SK-N-SH (cell line): ENCODE data around the gene ZNF496. TPM values are rescaled to one million over a fixed set of nuclear protein-coding genes. Genes with fewer than 3 reads are reported as not detected.

Experiments
- CTCF ChIA-PET: fragments of 300-600, 350-600 bp; formaldehyde crosslinking; extraction: SDS; loops from one replicate; lab custom pipeline; 2021; lab: Yijun Ruan, JAX
- POLR2A ChIA-PET: fragments of 350-600 bp; sonication (Branson Sonifier 250); formaldehyde crosslinking; extraction: SDS; loops from one replicate; lab custom pipeline; 2020; ENCODE audit warnings: antibody characterized with exemption, inconsistent platforms; lab: Yijun Ruan, JAX
- DNase-seq: peaks from one replicate; pipeline ENCODE4 v3.0.0; 2012
- H2AFZ ChIP-seq: fragments of 200-600 bp; sonication (generic); 2 replicates; pipeline ENCODE4 v1.8.1; 2016; ENCODE audit warnings: antibody characterized with exemption, mild to moderate bottlenecking, low read depth
- H3F3A ChIP-seq: fragments of 200-600 bp; sonication (generic); replicated peaks from 2 replicates; pipeline ENCODE3; 2016; ENCODE audit warnings: antibody characterized with exemption, mild to moderate bottlenecking; ENCODE audit not compliant: insufficient read depth
- H3K27ac ChIP-seq, 2 experiments: fragments of 200-500 bp in 1 of 2; fragments of 200-600 bp in 1 of 2; sonication (Bioruptor generic) in 1 of 2; sonication (generic), shearing (Covaris generic) in 1 of 2; 2 replicates each; pipeline versions ENCODE4 v1.5.1 to v1.6.1; 2014 to 2016; ENCODE audit warnings: low read depth in 2 of 2, inconsistent platforms in 1 of 2, low read length in 1 of 2, mild to moderate bottlenecking in 1 of 2, mixed read lengths in 1 of 2
- H3K27me3 ChIP-seq: fragments of 200-600 bp; sonication (generic), shearing (Covaris generic); 2 replicates; pipeline ENCODE4 v1.6.1; 2016; ENCODE audit warnings: mixed run types; ENCODE audit not compliant: insufficient read depth
- H3K36me3 ChIP-seq, 2 experiments: fragments of 200-500 bp in 1 of 2; fragments of 200-600 bp in 1 of 2; sonication (Bioruptor generic) in 1 of 2; sonication (generic) in 1 of 2; replicated peaks in 1 of 2; 2 replicates each; pipeline versions ENCODE3 to v1.5.1; 2014 to 2016; ENCODE audit warnings: low read length in 1 of 2, mild to moderate bottlenecking in 1 of 2; ENCODE audit not compliant: insufficient read depth in 2 of 2, control insufficient read depth in 1 of 2
- H3K4me1 ChIP-seq, 2 experiments: fragments of 200-500 bp in 1 of 2; fragments of 200-600 bp in 1 of 2; sonication (Bioruptor generic) in 1 of 2; sonication (generic), shearing (Covaris generic) in 1 of 2; 2 replicates each; pipeline versions ENCODE4 v1.5.1 to v1.6.1; 2014 to 2016; ENCODE audit warnings: low read depth in 1 of 2, low read length in 1 of 2, mixed run types in 1 of 2; ENCODE audit not compliant: insufficient read depth in 2 of 2, control insufficient read depth in 1 of 2
- H3K4me2 ChIP-seq: fragments of 200-600 bp; sonication (generic), shearing (Covaris generic); 2 replicates; pipeline ENCODE4 v1.6.1; 2017; ENCODE audit warnings: mixed run types
- H3K4me3 ChIP-seq, 2 experiments: fragments of 200-500 bp in 1 of 2; fragments of 200-600 bp in 1 of 2; sonication (Bioruptor generic) in 1 of 2; sonication (generic), shearing (Covaris generic) in 1 of 2; 2 replicates each; pipeline versions ENCODE4 v1.5.1 to v1.8.1; 2014 to 2016; ENCODE audit warnings: low read depth in 2 of 2, inconsistent platforms in 1 of 2, low read length in 1 of 2, mild to moderate bottlenecking in 1 of 2, mixed read lengths in 1 of 2, moderate library complexity in 1 of 2
- H3K79me2 ChIP-seq: fragments of 200-600 bp; sonication (generic); 2 replicates; pipeline ENCODE4 v1.8.1; 2017; ENCODE audit warnings: mild to moderate bottlenecking; ENCODE audit not compliant: insufficient read depth
- H3K9ac ChIP-seq: fragments of 200-600 bp; sonication (generic); 2 replicates; pipeline ENCODE4 v1.6.1; 2017; ENCODE audit warnings: mixed run types
- H3K9me2 ChIP-seq: fragments of 200-600 bp; sonication (generic); 2 replicates; pipeline ENCODE4 v1.6.1; 2017; ENCODE audit warnings: mixed run types
- H3K9me3 ChIP-seq: fragments of 200-600 bp; sonication (generic); 2 replicates; pipeline ENCODE4 v1.6.1; 2017; ENCODE audit warnings: mixed run types, mild to moderate bottlenecking, moderate library complexity
- H4K20me1 ChIP-seq: fragments of 200-600 bp; sonication (generic); 2 replicates; pipeline ENCODE4 v1.6.1; 2017; ENCODE audit warnings: mild to moderate bottlenecking, mixed run types; ENCODE audit not compliant: insufficient read depth
- EP300 ChIP-seq, 2 experiments: IDR thresholded peaks; 2 replicates each; pipeline versions ENCODE4 v1.4.0 to v1.6.1; 2012; ENCODE audit warnings: borderline replicate concordance in 1 of 2, low read depth in 1 of 2, low read length in 1 of 2
- EZH2phosphoT487 ChIP-seq: fragments of 200-600 bp; sonication (generic); IDR thresholded peaks from 2 replicates; pipeline ENCODE4 v1.6.1; 2017; ENCODE audit warnings: low read depth, mixed run types, mild to moderate bottlenecking, antibody characterized with exemption, moderate library complexity, borderline replicate concordance
- FOXJ3 ChIP-seq: sonication (generic); formaldehyde crosslinking; IDR thresholded peaks from 2 replicates; pipeline ENCODE4 v1.5.1; 2020; ENCODE audit warnings: mild to moderate bottlenecking, missing genetic modification reagents
- FOXM1 ChIP-seq: IDR thresholded peaks from 2 replicates; pipeline ENCODE4 v1.4.0; 2012; ENCODE audit warnings: low read depth, mild to moderate bottlenecking
- GABPA ChIP-seq: IDR thresholded peaks from 2 replicates; pipeline ENCODE4 v1.4.0; 2012; ENCODE audit warnings: low read depth, mild to moderate bottlenecking
- IRF3 ChIP-seq: fragments of 150-350 bp; IDR thresholded peaks from 2 replicates; pipeline ENCODE4 v1.6.1; 2016; ENCODE audit warnings: mild to moderate bottlenecking, low read depth, low read length
- MEF2A ChIP-seq: IDR thresholded peaks from 2 replicates; pipeline ENCODE4 v1.4.0; 2012; ENCODE audit warnings: low read depth, borderline replicate concordance
- NFIC ChIP-seq: IDR thresholded peaks from 2 replicates; pipeline ENCODE4 v1.4.0; 2012; ENCODE audit warnings: borderline replicate concordance
- NRF1 ChIP-seq: IDR thresholded peaks from 2 replicates; pipeline ENCODE4 v1.6.1; 2012; ENCODE audit warnings: low read depth, mild to moderate bottlenecking, low read length
- RAD21 ChIP-seq: IDR thresholded peaks from 2 replicates; pipeline ENCODE4 v1.6.1; 2012; ENCODE audit warnings: mild to moderate bottlenecking, low read length
- RCOR1 ChIP-seq: fragments of 150-350 bp; IDR thresholded peaks from 2 replicates; pipeline ENCODE4 v1.6.1; 2017; ENCODE audit warnings: antibody characterized with exemption, low read length
- RFX5 ChIP-seq: IDR thresholded peaks from 2 replicates; pipeline ENCODE4 v1.6.1; 2012; ENCODE audit warnings: mild to moderate bottlenecking, improper control_type of control experiment, low read length
- SIN3A ChIP-seq: IDR thresholded peaks from 2 replicates; pipeline ENCODE4 v1.6.1; 2012; ENCODE audit warnings: low read depth, mild to moderate bottlenecking, low read length, moderate library complexity, borderline replicate concordance
- TCF12 ChIP-seq: IDR thresholded peaks from 2 replicates; pipeline ENCODE4 v1.4.0; 2012
- YY1 ChIP-seq: IDR thresholded peaks from 2 replicates; pipeline ENCODE4 v1.4.0; 2012; ENCODE audit warnings: low read depth, mild to moderate bottlenecking
- WGBS: methylation state at CpG from one replicate; pipeline ENCODE4 v1.1.6; 2017; ENCODE audit warnings: low lambda C conversion rate; 5-methylcytosine and 5-hydroxymethylcytosine counted together
- polyA plus RNA-seq, 3 experiments: library from polyadenylated mRNA; depleted of rRNA; stranded (reverse); fragments of >200 nt; gene quantifications; 2 replicates each; pipeline ENCODE4 v1.2.3, GENCODE V29; 2012
- TF ChIP-seq, protein P1 (sequence below): fragments of 200-600 bp; sonication (generic); IDR thresholded peaks from 2 replicates; pipeline ENCODE4 v1.6.1; 2017; ENCODE audit warnings: antibody characterized with exemption, mild to moderate bottlenecking, moderate library complexity
- TF ChIP-seq, protein P2 (sequence below): IDR thresholded peaks from 2 replicates; pipeline ENCODE4 v1.4.0; 2012; ENCODE audit warnings: low read depth
- TF ChIP-seq, protein P3 (sequence below): IDR thresholded peaks from 2 replicates; pipeline ENCODE4 v1.4.0; 2012; ENCODE audit warnings: low read depth, borderline replicate concordance

ZNF496 gene
- polyA plus RNA-seq, 1 of the 3 experiments (the other 2 are of a cell fraction), result 23.2 TPM

DNA sequence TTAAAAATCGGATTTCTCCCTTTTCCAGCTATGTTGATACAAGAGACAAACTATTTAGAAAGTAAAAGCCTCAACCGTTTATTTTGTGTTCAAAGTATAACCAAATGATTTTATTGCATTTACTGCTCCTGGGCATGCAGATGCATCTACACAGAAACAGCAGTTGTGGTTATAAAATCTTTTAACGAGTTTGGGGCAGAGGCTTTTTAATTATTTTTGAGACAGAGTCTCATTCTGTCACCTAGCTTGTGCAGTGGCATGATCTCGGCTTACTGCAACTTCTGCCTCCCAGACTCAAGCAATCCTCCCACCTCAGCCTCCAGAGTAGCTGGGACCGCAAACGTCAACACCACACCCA is 33.6 kb downstream of the ZNF496 start:
- H4K20me1 ChIP-seq, result no peaks in the 10 kb centered on the region
- POLR2A ChIA-PET, result no interaction called here
- H3K9me2 ChIP-seq, result no peaks in the 10 kb centered on the region
- peaks cover 9 to 33% of the 10 kb centered on the region in 2 experiments for H3K36me3 ChIP-seq
- H3K27me3 ChIP-seq, result no peaks in the 10 kb centered on the region
- no peaks in the 10 kb centered on the region for H3K79me2 ChIP-seq
- H2AFZ ChIP-seq, result no peak overlapping the region
- no peak overlapping the region for H3K4me3 ChIP-seq
- CTCF ChIA-PET, result interaction anchor here (0.6 kb wide), 1 partner anchor 24 kb away, joined by 3 read pairs; no protein-coding TSS in a partner anchor
- H3K4me2 ChIP-seq, result no peak overlapping the region
- 84% methylated on average over 6 of the region's 6 CpGs for WGBS
- no peak overlapping the region for H3K27ac ChIP-seq
- H3F3A ChIP-seq, result no peaks in the 10 kb centered on the region
- no peaks in the 10 kb centered on the region for H3K9me3 ChIP-seq
- no peaks in the 10 kb centered on the region for H3K4me1 ChIP-seq
- TF ChIP-seq, protein P1, sequence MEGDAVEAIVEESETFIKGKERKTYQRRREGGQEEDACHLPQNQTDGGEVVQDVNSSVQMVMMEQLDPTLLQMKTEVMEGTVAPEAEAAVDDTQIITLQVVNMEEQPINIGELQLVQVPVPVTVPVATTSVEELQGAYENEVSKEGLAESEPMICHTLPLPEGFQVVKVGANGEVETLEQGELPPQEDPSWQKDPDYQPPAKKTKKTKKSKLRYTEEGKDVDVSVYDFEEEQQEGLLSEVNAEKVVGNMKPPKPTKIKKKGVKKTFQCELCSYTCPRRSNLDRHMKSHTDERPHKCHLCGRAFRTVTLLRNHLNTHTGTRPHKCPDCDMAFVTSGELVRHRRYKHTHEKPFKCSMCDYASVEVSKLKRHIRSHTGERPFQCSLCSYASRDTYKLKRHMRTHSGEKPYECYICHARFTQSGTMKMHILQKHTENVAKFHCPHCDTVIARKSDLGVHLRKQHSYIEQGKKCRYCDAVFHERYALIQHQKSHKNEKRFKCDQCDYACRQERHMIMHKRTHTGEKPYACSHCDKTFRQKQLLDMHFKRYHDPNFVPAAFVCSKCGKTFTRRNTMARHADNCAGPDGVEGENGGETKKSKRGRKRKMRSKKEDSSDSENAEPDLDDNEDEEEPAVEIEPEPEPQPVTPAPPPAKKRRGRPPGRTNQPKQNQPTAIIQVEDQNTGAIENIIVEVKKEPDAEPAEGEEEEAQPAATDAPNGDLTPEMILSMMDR, result no peak
- no peak for TF ChIP-seq EZH2phosphoT487
- no peak for TF ChIP-seq RCOR1
- TF ChIP-seq, protein P2, sequence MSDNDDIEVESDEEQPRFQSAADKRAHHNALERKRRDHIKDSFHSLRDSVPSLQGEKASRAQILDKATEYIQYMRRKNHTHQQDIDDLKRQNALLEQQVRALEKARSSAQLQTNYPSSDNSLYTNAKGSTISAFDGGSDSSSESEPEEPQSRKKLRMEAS, result no peak
- no peak for TF ChIP-seq MEF2A
- TF ChIP-seq RFX5, result no peak
- no peak for TF ChIP-seq SIN3A
- no peak for TF ChIP-seq NFIC
- TF ChIP-seq FOXM1, result no peak
- TF ChIP-seq YY1, result no peak
- TF ChIP-seq NRF1, result no peak
- no peak for TF ChIP-seq TCF12
- TF ChIP-seq EP300 (IDR thresholded peaks at IDR 0.05; ENCODE audit: borderline replicate concordance in 1 of 2, low read depth in 1 of 2, low read length in 1 of 2), result no peak
- no peak for TF ChIP-seq GABPA
- no peak for TF ChIP-seq FOXJ3
- no peak for TF ChIP-seq RAD21
- no peak for TF ChIP-seq IRF3
- TF ChIP-seq, protein P3, sequence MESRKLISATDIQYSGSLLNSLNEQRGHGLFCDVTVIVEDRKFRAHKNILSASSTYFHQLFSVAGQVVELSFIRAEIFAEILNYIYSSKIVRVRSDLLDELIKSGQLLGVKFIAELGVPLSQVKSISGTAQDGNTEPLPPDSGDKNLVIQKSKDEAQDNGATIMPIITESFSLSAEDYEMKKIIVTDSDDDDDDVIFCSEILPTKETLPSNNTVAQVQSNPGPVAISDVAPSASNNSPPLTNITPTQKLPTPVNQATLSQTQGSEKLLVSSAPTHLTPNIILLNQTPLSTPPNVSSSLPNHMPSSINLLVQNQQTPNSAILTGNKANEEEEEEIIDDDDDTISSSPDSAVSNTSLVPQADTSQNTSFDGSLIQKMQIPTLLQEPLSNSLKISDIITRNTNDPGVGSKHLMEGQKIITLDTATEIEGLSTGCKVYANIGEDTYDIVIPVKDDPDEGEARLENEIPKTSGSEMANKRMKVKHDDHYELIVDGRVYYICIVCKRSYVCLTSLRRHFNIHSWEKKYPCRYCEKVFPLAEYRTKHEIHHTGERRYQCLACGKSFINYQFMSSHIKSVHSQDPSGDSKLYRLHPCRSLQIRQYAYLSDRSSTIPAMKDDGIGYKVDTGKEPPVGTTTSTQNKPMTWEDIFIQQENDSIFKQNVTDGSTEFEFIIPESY, result no peak
- no peak overlapping the region for H3K9ac ChIP-seq
- no peak for DNase-seq
